Tibial nerve (tissue), 4 donors: Measurements from ENCODE around the gene PCCB. TPM values are rescaled to one million over a fixed set of nuclear protein-coding genes. Genes with fewer than 3 reads are reported as not detected.
A peak's percentile ranks its signal among the peaks of the same experiment; 100 is the strongest.

Source experiments
- DNase-seq, 2 donors: peaks; one replicate each; pipeline ENCODE4 v3.0.0-alpha.2; 2019; ENCODE audit warnings: low spot score in 2 of 2
- H3K27ac ChIP-seq, 4 donors: fragments of 200-600 bp; sonication (generic) in 3 of 4; one replicate each; pipeline ENCODE4 v1.5.1; 2017 to 2019; ENCODE audit warnings: mild to moderate bottlenecking in 1 of 4
- H3K27me3 ChIP-seq, 2 donors: fragments of 200-600 bp; sonication (generic) in 1 of 2; one replicate each; pipeline versions ENCODE4 v1.5.1 to v1.6.0; 2017 to 2019
- H3K36me3 ChIP-seq, 3 donors: fragments of 200-600 bp; sonication (generic); one replicate each; pipeline ENCODE4 v1.5.1; 2018 to 2019
- H3K4me1 ChIP-seq, 4 donors: fragments of 200-600 bp; sonication (generic) in 3 of 4; one replicate each; pipeline ENCODE4 v1.5.1; 2017 to 2019
- H3K4me3 ChIP-seq, 4 donors: fragments of 200-600 bp; sonication (generic) in 3 of 4; one replicate each; pipeline ENCODE4 v1.5.1; 2017 to 2019; ENCODE audit warnings: mild to moderate bottlenecking in 1 of 4, moderate library complexity in 1 of 4
- H3K9me3 ChIP-seq, 4 donors: fragments of 200-600 bp; sonication (generic) in 3 of 4; one replicate each; pipeline ENCODE4 v1.5.1; 2017 to 2019
- EP300 ChIP-seq, 2 donors: sonication (generic); formaldehyde crosslinking; IDR thresholded peaks; one replicate each; pipeline ENCODE4 v1.6.1; 2017; ENCODE audit warnings: antibody characterized with exemption in 2 of 2, mild to moderate bottlenecking in 1 of 2
- POLR2A ChIP-seq, 2 donors: fragments of 450-650 bp; IDR thresholded peaks; one replicate each; pipeline ENCODE4 v1.6.1; 2017; ENCODE audit warnings: antibody characterized with exemption in 2 of 2, mild to moderate bottlenecking in 2 of 2, moderate library complexity in 2 of 2
- WGBS, 2 donors: methylation state at CpG; one replicate each; pipeline ENCODE4 v1.1.5; 2018; 5-methylcytosine and 5-hydroxymethylcytosine counted together
- total RNA-seq, 4 donors: library from RNA; depleted of rRNA; stranded (reverse); fragments of >200 nt; gene quantifications; one replicate each; pipeline ENCODE4 v1.1.0, GENCODE V29; 2016
- TF ChIP-seq, protein P1 (sequence below), 5 experiments: fragments of 200-600 bp in 3 of 5; fragments of 450-650 bp in 2 of 5; sonication (generic) in 3 of 5; IDR thresholded peaks; one replicate each; pipeline ENCODE4 v1.5.1; 2016 to 2019; ENCODE audit warnings: antibody characterized with exemption in 5 of 5, mild to moderate bottlenecking in 3 of 5, moderate library complexity in 2 of 5

The PCCB gene
- total RNA-seq, 4 donors from 2014 or later = 19.8 to 47.4 (median 27.8) TPM

DNA sequence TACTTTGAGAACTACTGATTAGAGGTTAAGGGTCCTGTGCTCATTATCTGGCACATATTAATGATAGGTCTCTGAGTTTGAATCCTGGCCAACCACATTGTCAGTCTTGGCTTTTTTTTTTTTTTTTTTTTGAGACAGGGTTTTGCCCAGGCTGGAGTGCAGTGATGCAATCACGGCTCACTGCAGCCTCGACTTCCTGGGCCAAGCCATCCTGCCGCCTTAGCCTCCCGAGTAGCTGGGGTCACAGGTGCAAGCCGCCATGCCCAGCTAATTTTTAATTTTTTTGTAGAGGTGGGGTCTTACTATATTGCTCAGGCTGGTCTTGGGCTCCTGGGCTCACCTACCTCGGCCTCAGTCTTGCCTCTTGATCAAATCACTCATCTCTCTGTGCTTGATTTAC, 547 bp upstream of the PCCB start:
- H3K36me3 ChIP-seq = no peaks in the 10 kb centered on the region
- no peaks in the 10 kb centered on the region for H3K27me3 ChIP-seq
- 79 to 84% methylated on average over 6 of the region's 6 CpGs for WGBS, 2 donors
- TF ChIP-seq POLR2A (IDR thresholded peaks at IDR 0.05) (no peak), EP300 (IDR thresholded peaks at IDR 0.05) (no peak)
- TF ChIP-seq, protein P1, sequence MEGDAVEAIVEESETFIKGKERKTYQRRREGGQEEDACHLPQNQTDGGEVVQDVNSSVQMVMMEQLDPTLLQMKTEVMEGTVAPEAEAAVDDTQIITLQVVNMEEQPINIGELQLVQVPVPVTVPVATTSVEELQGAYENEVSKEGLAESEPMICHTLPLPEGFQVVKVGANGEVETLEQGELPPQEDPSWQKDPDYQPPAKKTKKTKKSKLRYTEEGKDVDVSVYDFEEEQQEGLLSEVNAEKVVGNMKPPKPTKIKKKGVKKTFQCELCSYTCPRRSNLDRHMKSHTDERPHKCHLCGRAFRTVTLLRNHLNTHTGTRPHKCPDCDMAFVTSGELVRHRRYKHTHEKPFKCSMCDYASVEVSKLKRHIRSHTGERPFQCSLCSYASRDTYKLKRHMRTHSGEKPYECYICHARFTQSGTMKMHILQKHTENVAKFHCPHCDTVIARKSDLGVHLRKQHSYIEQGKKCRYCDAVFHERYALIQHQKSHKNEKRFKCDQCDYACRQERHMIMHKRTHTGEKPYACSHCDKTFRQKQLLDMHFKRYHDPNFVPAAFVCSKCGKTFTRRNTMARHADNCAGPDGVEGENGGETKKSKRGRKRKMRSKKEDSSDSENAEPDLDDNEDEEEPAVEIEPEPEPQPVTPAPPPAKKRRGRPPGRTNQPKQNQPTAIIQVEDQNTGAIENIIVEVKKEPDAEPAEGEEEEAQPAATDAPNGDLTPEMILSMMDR (IDR thresholded peaks at IDR 0.05) = no peak
- H3K4me1 ChIP-seq = peaks cover 0 to 17% (median 12%) of the 10 kb centered on the region in 4 donors
- H3K4me3 ChIP-seq = peak overlapping the region; percentile 61 to 73 (median 66)
- no peaks in the 10 kb centered on the region for H3K9me3 ChIP-seq
- peak overlapping the region; percentile 83 to 91 (median 90) for H3K27ac ChIP-seq
- DNase-seq = no peak

DNA sequence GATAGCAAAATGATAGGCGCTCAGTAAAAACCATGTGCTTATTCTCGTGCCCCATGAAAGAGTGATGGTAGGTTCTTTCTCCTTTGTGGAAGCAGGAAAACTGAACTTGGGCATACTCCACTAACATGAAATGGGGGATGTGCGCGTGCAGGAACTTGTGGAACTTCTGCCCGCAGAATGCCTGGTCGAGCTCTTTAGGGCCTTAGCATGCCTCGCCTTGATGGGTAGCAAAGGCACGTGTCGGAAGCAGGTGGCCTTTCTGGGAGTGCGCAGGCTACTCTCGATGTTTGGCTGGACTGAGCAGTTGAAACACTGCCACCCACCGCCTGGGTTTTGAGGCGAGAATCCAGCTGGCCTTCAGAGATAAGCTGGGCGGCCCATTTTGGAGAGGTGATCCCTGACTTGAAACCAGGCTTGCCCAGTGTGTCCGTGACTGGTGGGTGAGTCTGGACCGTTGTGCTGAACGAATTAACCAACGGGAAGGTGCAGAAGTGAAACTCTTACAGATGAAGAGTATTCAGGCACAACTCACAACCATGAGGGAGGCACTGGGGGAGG, 842 bp downstream of the PCCB start:
- H3K4me1 ChIP-seq = peaks cover 0 to 17% (median 12%) of the 10 kb centered on the region in 4 donors
- H3K9me3 ChIP-seq = no peaks in the 10 kb centered on the region
- H3K27ac ChIP-seq = peak overlapping the region; percentile 83 to 91 (median 90)
- H3K4me3 ChIP-seq = peak overlapping the region; percentile 61 to 73 (median 66)
- no peaks in the 10 kb centered on the region for H3K27me3 ChIP-seq
- H3K36me3 ChIP-seq = peaks cover 0 to 6% (median 0%) of the 10 kb centered on the region in 3 donors
- peak; percentile 23 to 53 for DNase-seq
- WGBS, 2 donors = 9 to 12% methylated on average over 15 to 17 of the region's 18 CpGs
- TF ChIP-seq, protein P1 (IDR thresholded peaks at IDR 0.05) = peak in 2 of 5 experiments; percentile 5 to 9
- TF ChIP-seq EP300 (IDR thresholded peaks at IDR 0.05) = peak in 1 of 2 donors; percentile 29
- no peak for TF ChIP-seq POLR2A (IDR thresholded peaks at IDR 0.05)

DNA sequence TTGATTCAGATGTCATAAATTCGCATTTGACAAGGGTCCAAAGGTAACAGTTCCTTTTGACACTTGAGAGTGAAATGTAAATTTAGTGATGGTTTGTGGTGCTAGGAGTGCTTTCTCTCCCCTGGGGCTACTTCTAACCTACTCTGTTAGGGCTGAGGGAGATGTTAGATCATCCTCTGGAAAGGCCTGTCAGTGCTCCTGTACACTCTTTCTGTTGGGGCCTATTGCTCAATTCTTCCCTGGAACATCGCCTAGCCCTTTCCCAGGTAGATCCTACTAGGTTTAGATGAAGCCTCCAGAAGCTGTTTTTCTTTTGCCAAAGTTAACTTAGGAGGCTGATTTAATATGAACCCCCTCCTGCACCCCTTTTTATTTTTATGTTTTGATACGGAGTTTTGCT, 1.4 kb downstream of the PCCB start:
- peak in 1 of 2 donors; percentile 18 for DNase-seq
- H3K27ac ChIP-seq = peak overlapping the region in 3 of 4 donors; percentile 83 to 90 (median 89)

DNA sequence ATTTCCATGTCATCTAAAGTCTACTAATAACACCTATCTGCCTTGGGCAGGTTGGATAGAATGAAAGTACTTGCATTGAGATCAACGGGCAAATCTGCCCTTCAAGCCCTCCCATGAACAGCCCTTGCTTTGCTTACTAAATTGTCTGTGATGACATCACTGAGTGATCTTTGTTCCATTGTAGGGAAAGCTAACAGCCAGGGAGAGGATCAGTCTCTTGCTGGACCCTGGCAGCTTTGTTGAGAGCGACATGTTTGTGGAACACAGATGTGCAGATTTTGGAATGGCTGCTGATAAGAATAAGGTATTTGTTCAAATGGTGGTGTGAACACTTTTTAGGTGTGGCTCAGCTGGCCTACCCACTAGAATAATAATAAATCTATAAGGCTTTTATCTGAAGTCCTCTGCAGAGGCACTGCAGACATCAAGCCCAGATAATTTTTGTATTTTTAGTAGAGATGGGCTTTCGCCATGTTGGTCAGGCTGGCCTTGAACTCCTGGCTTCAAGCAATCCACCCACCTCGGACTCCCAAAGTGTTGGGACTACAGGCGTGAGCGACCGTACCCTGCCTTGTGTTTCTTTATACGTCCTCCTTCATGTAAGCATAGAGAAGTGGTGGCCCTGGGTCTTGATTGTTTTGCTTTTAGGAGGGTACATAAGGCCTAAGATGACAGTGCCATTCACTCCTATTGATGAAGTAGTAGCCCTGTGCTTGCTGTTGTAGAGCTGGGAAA, 5.7 kb downstream of the PCCB start:
- H3K27ac ChIP-seq = no peak overlapping the region
- H3K9me3 ChIP-seq = no peaks in the 10 kb centered on the region
- TF ChIP-seq, protein P1 (IDR thresholded peaks at IDR 0.05) = no peak
- no peak for TF ChIP-seq POLR2A (IDR thresholded peaks at IDR 0.05)
- TF ChIP-seq EP300 (IDR thresholded peaks at IDR 0.05) = no peak
- peaks cover 0 to 12% (median 9%) of the 10 kb centered on the region in 4 donors for H3K4me1 ChIP-seq
- no peak for DNase-seq
- H3K4me3 ChIP-seq = no peak overlapping the region
- 85 to 86% methylated on average over 8 of the region's 8 CpGs for WGBS, 2 donors
- peaks cover 0 to 54% (median 0%) of the 10 kb centered on the region in 3 donors for H3K36me3 ChIP-seq
- no peaks in the 10 kb centered on the region for H3K27me3 ChIP-seq

More for the DNA sequence above, 1.4 kb downstream of the PCCB start:
- peaks cover 0 to 11% (median 0%) of the 10 kb centered on the region in 3 donors for H3K36me3 ChIP-seq
- peak overlapping the region in 3 of 4 donors; percentile 61 to 70 (median 62) for H3K4me3 ChIP-seq
- H3K4me1 ChIP-seq = peaks cover 0 to 17% (median 12%) of the 10 kb centered on the region in 4 donors
- TF ChIP-seq POLR2A (IDR thresholded peaks at IDR 0.05) = no peak
- TF ChIP-seq, protein P1 (IDR thresholded peaks at IDR 0.05) = no peak
- TF ChIP-seq EP300 (IDR thresholded peaks at IDR 0.05) = no peak
- H3K9me3 ChIP-seq = no peaks in the 10 kb centered on the region
- H3K27me3 ChIP-seq = no peaks in the 10 kb centered on the region
- 73 to 82% methylated on average over 3 of the region's 3 CpGs for WGBS, 2 donors

DNA sequence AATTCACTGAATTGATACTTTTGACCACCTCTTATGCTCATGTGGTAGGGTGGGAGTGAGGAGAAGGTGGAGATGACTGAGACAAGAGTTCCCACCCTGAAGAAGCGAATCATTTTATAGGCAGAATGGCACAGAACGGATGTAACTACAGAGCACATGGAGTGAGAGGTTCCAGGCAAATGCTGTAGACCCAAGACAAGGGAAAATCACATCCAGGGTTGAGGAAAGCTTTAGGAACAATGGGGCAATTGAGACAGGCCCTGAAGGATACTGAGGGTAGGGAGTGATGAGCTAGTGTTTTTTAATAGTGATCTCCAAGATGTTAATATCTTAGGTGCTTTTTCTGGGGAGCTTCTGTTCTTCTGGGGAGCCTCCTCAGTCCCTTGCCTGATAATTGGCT, 8.1 kb downstream of the PCCB start:
- H3K27me3 ChIP-seq = no peaks in the 10 kb centered on the region
- 79 to 84% methylated on average over 2 of the region's 2 CpGs for WGBS, 2 donors
- TF ChIP-seq, protein P1 (IDR thresholded peaks at IDR 0.05) = no peak
- TF ChIP-seq EP300 (IDR thresholded peaks at IDR 0.05) (no peak), POLR2A (IDR thresholded peaks at IDR 0.05) (no peak)
- H3K4me1 ChIP-seq = no peaks in the 10 kb centered on the region
- H3K36me3 ChIP-seq = peaks cover 0 to 75% (median 6%) of the 10 kb centered on the region in 3 donors
- no peak for DNase-seq
- H3K9me3 ChIP-seq = no peaks in the 10 kb centered on the region
- H3K4me3 ChIP-seq = no peak overlapping the region
- H3K27ac ChIP-seq = no peak overlapping the region
